Measurements from ENCODE around the gene NCOA6. TPM values are rescaled to one million over a fixed set of nuclear protein-coding genes. Genes with fewer than 3 reads are reported as not detected.
A peak's percentile ranks its signal among the peaks of the same experiment; 100 is the strongest.

The NCOA6 gene
- total RNA-seq, 2 donors from 2014 or later, result 28.9 to 34.9 TPM

- H3K4me1 Mint-ChIP-seq (ENCODE audit: low read depth), result no peaks in the 10 kb centered on the region
- H3K9me3 Mint-ChIP-seq, result no peaks in the 10 kb centered on the region
- ATAC-seq (replicated peaks in 1 of 2) (no peak), DNase-seq (no peak)
- no peak overlapping the region for H3K27ac Mint-ChIP-seq
- H3K27me3 Mint-ChIP-seq (ENCODE audit: low read depth), result no peaks in the 10 kb centered on the region
- H3K4me3 Mint-ChIP-seq, result no peak overlapping the region
- H3K36me3 Mint-ChIP-seq (ENCODE audit: insufficient read depth in 2 of 2), result peaks cover 0 to 2% of the 10 kb centered on the region in 2 donors
These were observed 33.9 kb upstream of the NCOA6 start for GRCh38 chr20:34859367-34859766.

GRCh38 chr20:34852298-34852697 is 26.8 kb upstream of the NCOA6 start:
- no peak overlapping the region for H3K4me3 Mint-ChIP-seq
- no peak for ATAC-seq (replicated peaks in 1 of 2)
- H3K27ac Mint-ChIP-seq, result no peak overlapping the region
- DNase-seq, result no peak
- H3K4me1 Mint-ChIP-seq (ENCODE audit: low read depth), result no peaks in the 10 kb centered on the region
- H3K27me3 Mint-ChIP-seq (ENCODE audit: low read depth), result no peaks in the 10 kb centered on the region
- no peaks in the 10 kb centered on the region for H3K36me3 Mint-ChIP-seq (ENCODE audit: insufficient read depth in 2 of 2)
- no peaks in the 10 kb centered on the region for H3K9me3 Mint-ChIP-seq

- Mint-ChIP-seq H3K27me3 (ENCODE audit: low read depth) (no peaks in the 10 kb centered on the region), H3K4me1 (ENCODE audit: low read depth) (no peaks in the 10 kb centered on the region), H3K27ac (no peak overlapping the region), H3K9me3 (no peaks in the 10 kb centered on the region), H3K36me3 (ENCODE audit: insufficient read depth in 2 of 2) (no peaks in the 10 kb centered on the region), H3K4me3 (no peak overlapping the region)
- ATAC-seq (replicated peaks in 1 of 2), result no peak
- DNase-seq, result no peak
These were observed 25.5 kb upstream of the NCOA6 start for GRCh38 chr20:34850969-34851368.

- Mint-ChIP-seq H3K4me3 (no peak overlapping the region), H3K27ac (no peak overlapping the region), H3K4me1 (ENCODE audit: low read depth) (no peaks in the 10 kb centered on the region), H3K36me3 (ENCODE audit: insufficient read depth in 2 of 2) (no peaks in the 10 kb centered on the region), H3K9me3 (no peaks in the 10 kb centered on the region), H3K27me3 (ENCODE audit: low read depth) (no peaks in the 10 kb centered on the region)
- no peak for ATAC-seq (replicated peaks in 1 of 2)
- DNase-seq, result no peak
These were observed 24.3 kb upstream of the NCOA6 start for GRCh38 chr20:34849778-34850177.

- no peaks in the 10 kb centered on the region for H3K36me3 Mint-ChIP-seq (ENCODE audit: insufficient read depth in 2 of 2)
- no peak overlapping the region for H3K27ac Mint-ChIP-seq
- no peaks in the 10 kb centered on the region for H3K4me1 Mint-ChIP-seq (ENCODE audit: low read depth)
- H3K27me3 Mint-ChIP-seq (ENCODE audit: low read depth), result no peaks in the 10 kb centered on the region
- no peaks in the 10 kb centered on the region for H3K9me3 Mint-ChIP-seq
- no peak for ATAC-seq (replicated peaks in 1 of 2)
- H3K4me3 Mint-ChIP-seq, result no peak overlapping the region
- DNase-seq, result no peak
These were observed 23.1 kb upstream of the NCOA6 start for GRCh38 chr20:34848597-34848996.

GRCh38 chr20:34843421-34843820 is 18.0 kb upstream of the NCOA6 start:
- Mint-ChIP-seq H3K4me1 (ENCODE audit: low read depth) (no peaks in the 10 kb centered on the region), H3K9me3 (no peaks in the 10 kb centered on the region), H3K4me3 (no peak overlapping the region), H3K27me3 (ENCODE audit: low read depth) (no peaks in the 10 kb centered on the region), H3K36me3 (ENCODE audit: insufficient read depth in 2 of 2) (no peaks in the 10 kb centered on the region), H3K27ac (no peak overlapping the region)
- no peak for DNase-seq
- no peak for ATAC-seq (replicated peaks in 1 of 2)

- H3K27ac Mint-ChIP-seq, result no peak overlapping the region
- H3K4me1 Mint-ChIP-seq (ENCODE audit: low read depth), result no peaks in the 10 kb centered on the region
- no peak overlapping the region for H3K4me3 Mint-ChIP-seq
- H3K36me3 Mint-ChIP-seq (ENCODE audit: insufficient read depth in 2 of 2), result no peaks in the 10 kb centered on the region
- ATAC-seq (replicated peaks in 1 of 2) (no peak), DNase-seq (no peak)
- no peaks in the 10 kb centered on the region for H3K27me3 Mint-ChIP-seq (ENCODE audit: low read depth)
- H3K9me3 Mint-ChIP-seq, result no peaks in the 10 kb centered on the region
These were observed 16.7 kb upstream of the NCOA6 start for GRCh38 chr20:34842143-34842542.

- Mint-ChIP-seq H3K4me1 (ENCODE audit: low read depth) (peaks cover 5% of the 10 kb centered on the region), H3K27ac (no peak overlapping the region), H3K36me3 (ENCODE audit: insufficient read depth in 2 of 2) (no peaks in the 10 kb centered on the region), H3K9me3 (no peaks in the 10 kb centered on the region), H3K27me3 (ENCODE audit: low read depth) (peaks cover 25% of the 10 kb centered on the region), H3K4me3 (no peak overlapping the region)
- no peak for ATAC-seq (replicated peaks in 1 of 2)
- no peak for DNase-seq
These were observed 9.0 kb upstream of the NCOA6 start for GRCh38 chr20:34834459-34834893.

- Mint-ChIP-seq H3K4me1 (ENCODE audit: low read depth) (peaks cover 5% of the 10 kb centered on the region), H3K4me3 (no peak overlapping the region), H3K9me3 (no peaks in the 10 kb centered on the region), H3K36me3 (ENCODE audit: insufficient read depth in 2 of 2) (no peaks in the 10 kb centered on the region), H3K27me3 (ENCODE audit: low read depth) (peaks cover 25% of the 10 kb centered on the region), H3K27ac (no peak overlapping the region)
- no peak for ATAC-seq (replicated peaks in 1 of 2)
- no peak for DNase-seq
These were observed 6.5 kb upstream of the NCOA6 start for GRCh38 chr20:34831936-34832335.

- Mint-ChIP-seq H3K27me3 (ENCODE audit: low read depth) (peaks cover 20% of the 10 kb centered on the region), H3K27ac (no peak overlapping the region), H3K4me3 (no peak overlapping the region), H3K36me3 (ENCODE audit: insufficient read depth in 2 of 2) (peaks cover 0 to 2% of the 10 kb centered on the region in 2 donors), H3K9me3 (no peaks in the 10 kb centered on the region), H3K4me1 (ENCODE audit: low read depth) (peaks cover 13% of the 10 kb centered on the region)
- DNase-seq (no peak), ATAC-seq (replicated peaks in 1 of 2) (no peak)
These were observed 3.7 kb upstream of the NCOA6 start for GRCh38 chr20:34829191-34829590.

GRCh38 chr20:34824806-34825529 is 483 bp downstream of the NCOA6 start:
- Mint-ChIP-seq H3K27me3 (ENCODE audit: low read depth) (no peaks in the 10 kb centered on the region), H3K4me1 (ENCODE audit: low read depth) (peaks cover 35% of the 10 kb centered on the region), H3K9me3 (no peaks in the 10 kb centered on the region), H3K27ac (peak overlapping the region; percentile 95), H3K36me3 (ENCODE audit: insufficient read depth in 2 of 2) (peaks cover 0 to 2% of the 10 kb centered on the region in 2 donors), H3K4me3 (peak overlapping the region; percentile 95 to 96)
- ATAC-seq (replicated peaks in 1 of 2) (peak; percentile 87 to 91), DNase-seq (peak; percentile 81 to 84)

GRCh38 chr20:34824452-34824805 is 1.0 kb downstream of the NCOA6 start:
- Mint-ChIP-seq H3K27ac (peak overlapping the region; percentile 95), H3K4me3 (peak overlapping the region; percentile 95 to 96), H3K9me3 (no peaks in the 10 kb centered on the region), H3K4me1 (ENCODE audit: low read depth) (peaks cover 35% of the 10 kb centered on the region), H3K27me3 (ENCODE audit: low read depth) (no peaks in the 10 kb centered on the region), H3K36me3 (ENCODE audit: insufficient read depth in 2 of 2) (peaks cover 0 to 2% of the 10 kb centered on the region in 2 donors)
- ATAC-seq (replicated peaks in 1 of 2) (peak; percentile 70 to 77), DNase-seq (peak; percentile 83 to 85)

GRCh38 chr20:34824026-34824425 is 1.4 kb downstream of the NCOA6 start:
- peak overlapping the region; percentile 95 for H3K27ac Mint-ChIP-seq

More at GRCh38 chr20:34824026-34824425, 1.4 kb downstream of the NCOA6 start:
- H3K27me3 Mint-ChIP-seq (ENCODE audit: low read depth), result no peaks in the 10 kb centered on the region
- ATAC-seq (replicated peaks in 1 of 2), result no peak
- peaks cover 0 to 2% of the 10 kb centered on the region in 2 donors for H3K36me3 Mint-ChIP-seq (ENCODE audit: insufficient read depth in 2 of 2)
- H3K4me3 Mint-ChIP-seq, result peak overlapping the region; percentile 95 to 96
- no peak for DNase-seq
- H3K4me1 Mint-ChIP-seq (ENCODE audit: low read depth), result peaks cover 35% of the 10 kb centered on the region
- H3K9me3 Mint-ChIP-seq, result no peaks in the 10 kb centered on the region
